HG03558 (cell line): ENCODE data around the gene IL16.
"Not testable (repeated sequence)": the region's sequence is repeated elsewhere in the genome, so short reads cannot be mapped to it uniquely, and the experiment has no call there.

Experiments
- ATAC-seq: cut with Tn5 transposase; IDR thresholded peaks from one replicate; pipeline ENCODE4 v1.9.1; 2021; ENCODE audit warnings: moderate number of reproducible peaks; ENCODE audit not compliant: unreplicated experiment; ENCODE audit errors: extremely low read depth

The IL16 gene

GRCh38 chr15:81199031-81199779 lies 2.5 kb downstream of the IL16 start:
- ATAC-seq: no peak

- ATAC-seq: no peak
These were observed 9.3 kb downstream of the IL16 start for GRCh38 chr15:81206018-81206417.

DNA sequence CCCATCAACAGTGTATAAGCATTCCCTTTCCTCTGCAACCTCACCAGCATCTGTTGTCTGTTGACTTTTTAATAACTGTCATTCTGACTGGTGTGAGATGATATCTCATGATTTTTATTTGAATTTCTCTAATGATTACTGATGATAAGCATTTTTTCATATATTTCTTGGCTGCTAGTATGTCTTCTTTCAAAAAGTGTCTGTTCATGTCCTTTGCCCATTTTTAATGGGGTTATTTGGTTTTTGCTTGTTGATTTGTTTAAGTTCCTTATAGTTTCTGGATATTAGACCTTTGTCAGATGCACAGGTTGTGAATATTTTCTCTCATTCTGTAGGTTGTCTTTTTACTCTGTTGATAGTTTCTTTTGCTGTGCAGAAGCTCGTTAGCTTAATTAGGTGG lies 11.3 kb downstream of the IL16 start:
- not testable (repeated sequence) for ATAC-seq

GRCh38 chr15:81209635-81210034 lies 13.0 kb downstream of the IL16 start:
- ATAC-seq: no peak

DNA sequence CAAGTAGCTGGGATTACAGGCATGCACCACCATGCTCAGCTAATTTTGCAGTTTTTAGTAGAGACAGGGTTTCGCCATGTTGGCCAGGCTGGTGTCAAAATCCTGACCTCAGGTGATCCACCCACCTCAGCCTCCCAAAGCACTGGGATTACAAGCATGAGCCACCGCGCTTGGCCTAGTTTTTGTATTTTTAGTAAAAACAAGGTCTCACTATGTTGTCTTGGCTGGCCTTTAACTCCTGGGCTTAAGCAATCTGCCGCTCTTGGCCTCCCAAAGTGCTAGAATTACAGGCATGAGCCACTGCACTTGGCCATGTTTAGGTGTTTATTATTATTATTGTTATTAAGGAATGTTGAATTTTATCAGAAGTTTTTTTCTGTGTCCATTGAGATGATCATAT lies 14.7 kb downstream of the IL16 start:
- no peak for ATAC-seq

DNA sequence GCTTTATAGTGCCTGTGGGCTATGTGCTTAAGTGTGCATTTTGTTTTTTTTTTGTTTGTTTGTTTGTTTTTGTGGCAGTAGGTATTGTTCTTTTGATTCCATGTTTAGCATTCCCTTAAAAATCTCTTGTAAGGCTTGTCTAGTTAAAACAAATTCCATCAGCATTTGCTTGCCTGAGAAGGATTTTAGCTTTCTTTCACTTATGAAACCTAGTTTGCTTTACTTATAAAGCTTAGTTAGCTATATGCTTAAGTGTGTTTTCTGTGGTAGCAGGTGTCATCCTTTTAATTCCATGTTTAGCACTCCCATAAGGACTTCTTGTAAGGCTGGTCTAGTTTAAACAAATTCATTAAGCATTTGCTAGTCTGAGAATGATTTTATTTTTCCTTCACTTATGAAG lies 17.3 kb downstream of the IL16 start:
- ATAC-seq: no peak

DNA sequence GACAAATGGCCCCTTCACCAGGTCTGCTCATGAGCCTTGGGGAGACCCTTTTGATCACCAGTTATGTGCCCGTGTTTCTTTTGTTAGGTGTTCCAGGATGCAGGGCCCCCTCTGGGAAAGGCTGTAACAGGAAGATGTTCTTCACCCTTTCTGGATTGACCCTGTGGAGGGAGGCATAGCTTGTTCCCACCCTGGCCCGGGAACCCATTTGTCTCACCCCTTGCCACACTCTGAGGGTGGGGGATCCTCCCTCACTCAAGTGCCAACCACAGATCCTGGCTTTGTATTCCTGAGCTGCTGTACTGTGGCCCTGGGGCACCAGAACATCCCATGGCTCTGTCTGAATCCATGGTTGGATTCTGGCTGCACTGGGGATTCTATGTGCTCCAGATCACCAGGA lies 18.9 kb downstream of the IL16 start:
- no peak for ATAC-seq

GRCh38 chr15:81215983-81216382 lies 19.3 kb downstream of the IL16 start:
- ATAC-seq: no peak

DNA sequence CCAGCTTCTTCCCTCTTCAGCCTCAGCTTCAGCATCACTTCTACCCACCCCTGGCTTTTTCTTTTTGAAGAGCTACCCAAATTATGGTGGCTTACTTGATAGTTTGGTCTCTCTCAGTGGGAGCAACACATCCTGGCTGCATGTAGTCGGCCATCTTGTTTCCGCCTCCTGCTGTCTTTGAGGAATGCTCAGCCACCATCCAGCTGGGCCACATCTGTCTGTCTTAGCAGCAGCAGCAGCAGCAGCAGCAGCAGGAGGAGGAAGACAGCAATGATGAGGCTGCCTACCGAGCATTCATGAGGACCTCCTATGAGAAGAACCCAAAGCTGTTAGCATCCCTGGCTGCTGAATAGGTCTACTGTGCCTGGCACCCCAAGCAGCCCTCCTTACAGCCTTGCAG lies 19.7 kb downstream of the IL16 start:
- ATAC-seq: no peak

DNA sequence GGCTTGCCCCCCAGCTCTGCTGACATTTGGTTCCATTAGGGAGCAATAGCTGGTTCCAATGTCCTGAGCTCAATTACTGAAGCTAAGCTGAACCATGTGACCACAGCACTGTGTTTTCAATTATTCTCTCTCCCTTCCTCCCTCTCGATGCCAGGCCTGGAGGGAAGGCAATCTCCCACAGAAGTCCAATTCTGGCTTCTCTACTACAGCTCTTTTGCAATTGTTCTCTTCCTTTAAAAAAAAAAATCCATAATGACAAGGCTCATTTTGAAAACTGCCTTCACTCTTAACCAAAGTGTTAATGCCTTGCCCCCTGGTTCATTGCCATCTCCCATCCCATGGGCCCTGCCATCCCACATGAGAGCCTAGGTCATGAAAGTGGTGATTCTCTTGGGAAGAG lies 24.8 kb downstream of the IL16 start:
- ATAC-seq: no peak

DNA sequence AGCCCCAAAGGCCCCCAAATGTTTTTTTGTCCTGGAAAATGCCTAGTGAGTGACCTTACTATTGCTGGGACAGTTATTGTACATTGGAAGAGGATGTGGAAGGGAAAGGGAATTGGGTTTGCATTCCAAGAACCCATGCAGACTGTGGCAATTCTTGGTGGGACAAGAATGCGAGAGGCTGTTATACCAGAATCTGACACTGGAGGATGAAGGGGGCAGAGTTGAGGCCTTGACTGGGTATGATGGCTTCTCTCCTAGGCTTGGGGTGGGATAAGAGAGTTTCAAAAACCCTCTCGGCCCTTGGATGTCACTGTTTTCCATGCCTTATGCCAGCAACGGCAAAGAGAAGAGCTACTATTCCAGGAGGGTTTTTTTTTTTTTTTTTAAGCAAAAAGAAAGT lies 25.3 kb downstream of the IL16 start:
- no peak for ATAC-seq

GRCh38 chr15:81223346-81223971 lies 26.8 kb downstream of the IL16 start:
- no peak for ATAC-seq

DNA sequence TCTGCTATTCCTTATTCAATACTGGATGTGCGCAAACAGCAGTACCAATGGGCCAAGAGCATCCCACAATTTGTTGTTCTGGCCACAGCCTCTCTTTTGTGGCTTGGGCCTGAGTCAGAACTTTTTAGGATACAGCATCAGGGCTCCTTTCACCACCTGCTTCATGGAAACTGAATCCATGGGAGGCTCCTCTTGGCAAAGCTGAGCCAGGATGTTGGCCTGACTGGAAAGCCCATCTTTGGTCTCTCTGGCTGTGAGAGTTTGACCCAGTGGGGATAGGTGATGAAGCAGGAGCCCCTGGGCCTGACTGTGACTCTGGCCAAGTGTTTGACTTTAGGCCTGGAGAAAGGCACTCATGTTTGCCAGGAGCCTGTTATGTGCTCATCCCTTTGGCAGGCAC lies 27.6 kb downstream of the IL16 start:
- no peak for ATAC-seq

GRCh38 chr15:81225161-81225671 lies 28.5 kb downstream of the IL16 start:
- no peak for ATAC-seq

DNA sequence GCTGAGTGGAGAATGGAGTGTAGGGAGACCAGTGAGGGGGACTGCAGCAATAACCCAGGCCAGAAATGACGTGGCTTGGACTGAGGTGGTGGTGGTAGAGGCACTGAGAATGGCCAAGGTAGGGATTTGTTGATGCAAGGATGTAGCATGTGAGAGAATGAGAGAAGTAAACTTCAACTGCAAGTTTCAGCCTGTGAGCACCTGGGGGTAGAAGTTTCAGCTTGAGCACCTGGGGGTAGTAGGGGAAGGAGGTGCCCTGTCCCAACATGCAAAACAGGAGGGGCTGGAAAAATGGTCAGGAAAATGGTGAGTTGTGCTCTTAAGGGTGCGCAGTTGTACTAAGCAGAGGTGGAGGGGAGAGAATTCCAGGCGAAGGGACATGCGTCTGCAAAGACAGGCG lies 31.0 kb downstream of the IL16 start:
- ATAC-seq: no peak

- no peak for ATAC-seq
These were observed 32.9 kb downstream of the IL16 start for GRCh38 chr15:81229586-81229985.

DNA sequence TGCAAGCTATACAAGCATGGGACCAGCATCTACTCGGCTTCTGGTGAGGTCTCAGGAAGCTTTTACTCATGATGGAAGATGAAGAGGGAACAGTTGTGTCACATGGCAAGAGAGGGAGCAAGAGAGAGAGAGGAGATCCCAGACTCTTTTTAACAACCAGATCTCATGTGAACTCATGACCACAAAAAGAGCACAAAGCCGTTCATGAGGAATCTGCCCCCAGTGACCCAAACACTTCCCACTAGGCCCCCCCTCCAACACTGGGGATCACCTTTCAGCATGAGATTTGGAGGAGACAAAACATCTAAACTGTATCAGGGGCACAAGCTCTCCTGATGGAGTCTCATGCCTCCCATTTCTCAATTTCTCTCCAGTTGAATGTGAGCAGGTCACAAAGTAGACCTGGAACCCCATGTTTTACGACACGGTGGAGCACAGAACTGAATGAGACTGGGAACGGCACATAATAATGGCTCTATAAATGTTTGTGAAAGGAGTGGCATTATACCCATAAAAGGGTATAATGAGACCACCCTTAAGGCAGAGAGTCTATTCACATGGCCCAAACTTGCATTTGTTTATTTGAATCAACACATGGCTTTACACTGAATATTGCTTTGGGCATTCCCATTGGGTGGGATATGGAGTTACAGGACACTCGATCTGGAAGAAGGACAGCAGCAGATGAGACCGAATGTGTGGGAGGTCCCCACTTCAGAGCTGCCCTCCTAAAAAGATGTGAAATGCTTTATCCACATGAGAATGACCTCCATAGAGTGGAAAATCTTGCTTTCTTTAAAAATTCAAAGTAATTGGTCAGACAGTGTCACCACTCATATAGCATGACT lies 38.8 kb downstream of the IL16 start:
- ATAC-seq: no peak

GRCh38 chr15:81239190-81239589 lies 42.5 kb downstream of the IL16 start:
- ATAC-seq: no peak

DNA sequence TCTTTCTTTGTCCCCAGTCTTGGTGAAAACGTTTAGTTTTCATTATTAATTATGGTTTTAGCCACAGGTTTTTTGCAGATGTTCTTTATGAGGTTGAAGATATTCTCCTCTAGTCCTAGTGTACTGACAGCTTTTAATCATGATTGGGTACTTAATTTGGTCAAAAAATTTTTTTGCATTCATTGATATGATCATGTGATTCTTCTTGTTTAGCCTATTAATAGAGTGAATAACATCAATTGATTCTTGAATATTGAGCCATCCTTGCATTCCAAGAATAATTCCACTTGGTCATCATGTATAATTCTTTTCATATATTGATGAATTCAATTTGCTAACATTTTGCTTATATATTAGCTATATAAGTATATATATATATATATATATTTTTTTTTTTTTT lies 46.1 kb downstream of the IL16 start:
- ATAC-seq: no peak

- ATAC-seq: no peak
These were observed 47.6 kb downstream of the IL16 start for GRCh38 chr15:81244306-81244705.

- no peak for ATAC-seq
These were observed 57.2 kb downstream of the IL16 start for GRCh38 chr15:81253846-81254245.
